GM12873 (cell line): ENCODE results near the gene THBS2.

Experiments
- TF ChIP-seq, protein P1 (sequence below): IDR thresholded peaks from 2 replicates; pipeline ENCODE4 v1.5.1; 2012; ENCODE audit warnings: low read depth, mild to moderate bottlenecking, moderate library complexity, low read length, control low read depth; ENCODE audit not compliant: insufficient read depth; ENCODE audit errors: missing control alignments

THBS2 gene

DNA sequence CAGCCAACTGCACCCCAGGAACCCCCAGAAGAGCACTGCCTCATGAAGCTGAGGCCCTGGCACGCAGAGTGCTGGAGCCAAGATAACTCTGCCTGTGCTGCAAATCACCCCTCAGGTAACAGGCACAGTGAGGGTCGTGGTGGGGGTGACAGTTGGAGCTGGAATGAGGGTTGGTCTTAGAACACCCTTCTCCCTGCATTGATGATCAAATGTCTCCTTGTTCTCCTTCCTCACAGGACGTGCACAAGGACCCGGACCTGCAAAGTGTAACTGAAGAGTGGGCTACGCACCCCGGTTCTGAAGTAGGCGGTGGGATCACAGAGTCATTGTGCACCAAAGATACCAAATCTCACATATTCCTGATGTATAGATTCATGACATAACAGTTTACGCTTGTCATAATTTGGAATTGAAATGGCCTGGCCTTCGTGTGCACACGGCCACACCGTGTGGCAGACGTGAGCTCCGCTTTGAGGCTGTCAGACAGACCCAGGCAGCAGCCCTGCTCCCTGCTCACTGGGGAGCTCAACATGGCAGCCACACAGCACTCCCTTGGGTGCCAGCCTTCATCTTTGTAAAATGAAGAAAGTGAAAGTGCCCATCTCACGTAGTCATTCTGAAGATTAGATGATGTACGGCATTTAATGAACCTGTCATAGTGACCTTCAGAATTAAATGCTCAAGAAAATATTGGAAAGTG lies 8.8 kb downstream of the THBS2 start:
- TF ChIP-seq, protein P1, sequence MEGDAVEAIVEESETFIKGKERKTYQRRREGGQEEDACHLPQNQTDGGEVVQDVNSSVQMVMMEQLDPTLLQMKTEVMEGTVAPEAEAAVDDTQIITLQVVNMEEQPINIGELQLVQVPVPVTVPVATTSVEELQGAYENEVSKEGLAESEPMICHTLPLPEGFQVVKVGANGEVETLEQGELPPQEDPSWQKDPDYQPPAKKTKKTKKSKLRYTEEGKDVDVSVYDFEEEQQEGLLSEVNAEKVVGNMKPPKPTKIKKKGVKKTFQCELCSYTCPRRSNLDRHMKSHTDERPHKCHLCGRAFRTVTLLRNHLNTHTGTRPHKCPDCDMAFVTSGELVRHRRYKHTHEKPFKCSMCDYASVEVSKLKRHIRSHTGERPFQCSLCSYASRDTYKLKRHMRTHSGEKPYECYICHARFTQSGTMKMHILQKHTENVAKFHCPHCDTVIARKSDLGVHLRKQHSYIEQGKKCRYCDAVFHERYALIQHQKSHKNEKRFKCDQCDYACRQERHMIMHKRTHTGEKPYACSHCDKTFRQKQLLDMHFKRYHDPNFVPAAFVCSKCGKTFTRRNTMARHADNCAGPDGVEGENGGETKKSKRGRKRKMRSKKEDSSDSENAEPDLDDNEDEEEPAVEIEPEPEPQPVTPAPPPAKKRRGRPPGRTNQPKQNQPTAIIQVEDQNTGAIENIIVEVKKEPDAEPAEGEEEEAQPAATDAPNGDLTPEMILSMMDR, result no peak

DNA sequence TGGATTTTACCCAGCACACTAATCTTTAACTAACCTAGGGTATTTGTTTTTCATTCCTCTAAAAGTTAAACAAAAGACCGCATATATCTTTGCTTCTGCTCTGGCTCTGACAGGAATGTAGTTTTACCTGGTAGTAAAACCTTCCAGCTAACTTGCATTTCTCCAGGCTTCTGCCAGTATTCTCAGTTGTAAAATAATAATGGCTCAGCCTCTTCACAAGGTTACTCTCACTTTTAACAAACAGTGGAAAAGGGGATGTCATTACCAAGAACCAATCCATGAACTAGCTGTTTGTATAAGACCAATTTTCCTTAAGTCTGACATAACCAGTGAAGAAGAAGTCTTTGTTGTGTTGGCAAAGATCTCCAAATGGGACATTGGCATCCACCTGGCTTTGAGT lies 10.0 kb downstream of the THBS2 start:
- TF ChIP-seq, protein P1, result no peak

DNA sequence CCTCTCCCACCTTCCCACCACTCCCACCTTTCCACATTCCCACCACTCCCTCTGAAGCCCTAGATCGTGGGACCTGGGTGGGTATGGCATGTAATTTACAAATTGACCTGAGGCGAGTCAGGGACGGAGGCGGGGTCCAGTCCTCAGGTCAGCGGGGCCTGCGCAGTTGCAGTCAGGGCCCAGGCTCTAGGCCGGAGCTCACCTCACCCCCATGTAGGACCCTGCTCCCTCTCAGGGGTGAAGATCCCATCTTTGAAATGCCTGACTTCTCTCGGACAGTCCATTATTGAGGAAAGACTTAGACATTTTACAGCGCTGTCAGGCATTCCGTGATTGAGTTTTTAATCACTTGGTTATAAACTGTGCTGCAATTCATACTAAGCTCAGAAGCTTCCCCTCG lies 10.5 kb downstream of the THBS2 start:
- TF ChIP-seq, protein P1, result no peak

DNA sequence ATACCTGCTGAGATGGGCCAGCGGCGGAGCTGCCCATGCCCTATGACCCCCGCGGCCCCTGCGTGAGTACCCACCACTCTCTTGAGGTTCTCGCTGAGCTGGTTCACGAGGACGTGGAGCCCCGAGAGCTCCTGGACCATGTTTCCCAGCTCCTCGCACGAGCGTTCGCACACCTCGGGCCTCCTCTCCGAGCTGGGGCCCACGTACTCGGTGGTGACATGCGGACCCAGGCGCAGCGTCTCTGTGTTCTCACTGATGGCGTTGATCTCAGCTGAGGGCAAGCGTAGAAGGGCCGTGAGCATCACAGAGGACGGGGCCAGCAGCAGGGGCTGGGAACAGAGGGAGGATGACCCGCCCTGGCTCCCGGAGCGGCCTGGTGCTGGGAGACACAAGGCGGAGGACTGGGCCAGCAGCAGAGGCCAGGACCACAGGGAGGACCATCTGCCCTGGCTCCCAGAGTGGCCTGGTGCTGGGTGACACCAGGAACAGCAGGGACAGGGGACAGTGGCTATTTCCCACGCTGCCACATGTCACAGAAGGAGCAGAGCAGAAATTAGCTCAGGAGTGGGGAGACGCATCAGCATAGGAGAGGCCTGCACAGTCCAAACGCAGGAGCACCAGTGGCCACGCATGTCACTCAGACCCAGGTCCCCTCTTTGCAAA lies 11.8 kb downstream of the THBS2 start:
- TF ChIP-seq, protein P1, result no peak

DNA sequence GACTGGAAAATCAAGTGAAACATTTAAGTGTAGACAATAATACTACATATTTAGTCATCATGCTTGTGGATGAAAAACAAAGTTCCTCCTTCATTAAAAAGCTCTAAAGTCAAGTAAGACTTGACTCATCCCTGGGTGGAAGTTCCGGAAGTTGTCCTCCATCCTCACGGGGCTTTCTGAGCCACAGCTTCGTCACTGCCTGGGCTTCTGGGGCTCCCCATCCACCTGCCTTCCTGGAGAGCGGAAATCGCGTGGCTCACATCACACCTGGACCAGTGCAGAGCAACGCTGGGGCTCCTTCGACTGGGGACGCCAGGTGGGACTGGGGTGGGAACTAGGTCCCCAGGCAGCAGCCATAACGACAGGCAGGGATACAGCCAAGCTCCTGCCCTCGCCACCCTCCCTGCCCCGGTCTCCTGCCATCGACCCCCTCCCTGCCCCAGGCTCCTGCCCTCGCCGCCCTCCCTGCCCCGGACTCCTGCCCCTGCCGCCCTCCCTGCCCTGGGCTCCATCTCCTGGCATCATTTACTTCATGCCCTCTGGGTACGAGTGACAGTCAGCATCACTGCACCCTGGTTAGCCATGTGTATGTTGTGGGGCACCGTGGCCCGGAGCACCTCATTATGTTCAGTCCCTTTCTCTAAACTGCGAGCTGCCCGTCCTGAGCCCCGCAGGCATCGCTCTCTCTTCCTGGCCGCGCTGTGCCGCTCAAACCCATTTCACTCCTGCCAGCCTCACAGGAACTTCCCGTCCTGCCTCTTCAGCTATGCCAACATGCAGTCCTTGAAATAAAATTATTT lies 12.9 kb downstream of the THBS2 start:
- TF ChIP-seq, protein P1, result no peak

DNA sequence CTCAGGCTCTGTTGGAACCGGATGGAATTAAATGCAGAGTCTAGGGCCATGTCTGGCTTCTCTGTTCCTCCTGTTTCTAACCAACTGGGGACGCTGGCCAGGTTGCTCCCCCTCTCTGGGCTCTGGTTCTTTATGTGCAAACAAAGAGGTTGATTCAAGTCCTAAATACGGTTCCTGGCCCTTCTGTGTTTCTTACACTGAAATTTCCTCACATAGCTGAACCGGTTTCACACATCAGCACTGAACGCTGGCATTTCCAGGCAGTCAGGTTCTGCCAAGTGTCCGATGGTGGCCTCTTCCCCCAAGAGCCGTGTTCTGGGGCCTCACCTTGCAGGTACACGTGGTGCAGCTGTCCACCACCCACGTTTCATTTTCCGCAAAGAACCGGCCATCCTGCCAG lies 13.5 kb downstream of the THBS2 start:
- TF ChIP-seq, protein P1, result no peak

DNA sequence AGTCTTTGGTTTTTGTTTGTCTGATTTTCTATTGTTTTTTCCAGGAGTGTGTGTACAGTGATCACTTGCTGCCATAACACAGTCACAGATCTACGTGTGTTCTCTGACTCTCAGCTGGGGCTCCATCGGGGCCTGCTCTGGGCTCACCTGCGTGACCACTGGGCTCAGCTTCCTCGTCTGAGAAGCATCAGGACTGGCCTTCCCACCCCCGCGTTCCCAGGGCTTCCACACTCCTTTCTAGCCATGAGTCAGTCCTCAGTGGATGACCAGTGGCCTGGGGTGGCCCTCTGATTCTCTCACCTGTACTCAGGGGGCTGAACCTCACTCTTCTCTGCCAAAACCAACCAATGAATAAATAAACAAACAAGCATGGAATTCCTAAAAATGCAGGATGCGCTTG lies 14.5 kb downstream of the THBS2 start:
- TF ChIP-seq, protein P1, result no peak
